ENCODE data around the gene GPR176.

Gene GPR176

GRCh38 chr15:39781147-39781966 is 138.7 kb downstream of the GPR176 start:
- DNase-seq = no peak

GRCh38 chr15:39778021-39778420 is 142.0 kb downstream of the GPR176 start:
- DNase-seq = no peak

GRCh38 chr15:39777496-39777895 is 142.6 kb downstream of the GPR176 start:
- DNase-seq = no peak

- DNase-seq = no peak
Measured at GRCh38 chr15:39776068-39776467, 144.0 kb downstream of the GPR176 start.

- DNase-seq = peak; percentile 47
Measured at GRCh38 chr15:39774688-39775267, 145.3 kb downstream of the GPR176 start.

GRCh38 chr15:39770748-39771689 is 149.0 kb downstream of the GPR176 start:
- DNase-seq = no peak

GRCh38 chr15:39767921-39768320 is 152.1 kb downstream of the GPR176 start:
- DNase-seq = no peak

- no peak for DNase-seq
Measured at GRCh38 chr15:39761006-39761405, 159.1 kb downstream of the GPR176 start.

GRCh38 chr15:39756806-39757522 is 163.1 kb downstream of the GPR176 start:
- DNase-seq = no peak

- no peak for DNase-seq
Measured at GRCh38 chr15:39752991-39753390, 167.1 kb downstream of the GPR176 start.

- DNase-seq = no peak
Measured at GRCh38 chr15:39752246-39752645, 167.8 kb downstream of the GPR176 start.

Measured in activated effector memory CD4-positive, alpha-beta T cell treated with Interleukin-2 at 50 U/mL for 16 hours (primary cell).